HUES48 (cell line): ENCODE data around the gene INTS1.

ENCODE experiments used
- H3K27ac ChIP-seq: one replicate; pipeline ENCODE4 v1.7.0; 2013; ENCODE audit warnings: low read depth, low read length, inconsistent platforms
- H3K27me3 ChIP-seq: 2 replicates; pipeline ENCODE4 v1.6.1; 2013; ENCODE audit warnings: mild to moderate bottlenecking, low read length; ENCODE audit not compliant: control insufficient read depth, insufficient read depth
- H3K36me3 ChIP-seq: 2 replicates; pipeline ENCODE4 v1.6.1; 2013; ENCODE audit warnings: low read length; ENCODE audit not compliant: control insufficient read depth, insufficient read depth
- H3K4me1 ChIP-seq: 2 replicates; pipeline ENCODE4 v1.6.1; 2013; ENCODE audit warnings: mild to moderate bottlenecking, low read length; ENCODE audit not compliant: control insufficient read depth, insufficient read depth
- H3K4me3 ChIP-seq: 2 replicates; pipeline ENCODE4 v1.5.1; 2013; ENCODE audit warnings: mild to moderate bottlenecking, low read depth, low read length
- H3K9ac ChIP-seq: 2 replicates; pipeline ENCODE4 v1.6.1; 2013; ENCODE audit warnings: mild to moderate bottlenecking, low read depth, low read length, moderate library complexity
- H3K9me3 ChIP-seq: 2 replicates; pipeline ENCODE4 v1.6.1; 2013; ENCODE audit warnings: low read length; ENCODE audit not compliant: control insufficient read depth, insufficient read depth

The INTS1 gene

GRCh38 chr7:1434165-1434718, 69.9 kb downstream of the INTS1 start:
- H3K27me3 ChIP-seq, result no peaks in the 10 kb centered on the region
- H3K4me3 ChIP-seq, result no peak overlapping the region
- no peaks in the 10 kb centered on the region for H3K36me3 ChIP-seq
- no peak overlapping the region for H3K9ac ChIP-seq
- no peaks in the 10 kb centered on the region for H3K4me1 ChIP-seq
- no peak overlapping the region for H3K27ac ChIP-seq
- H3K9me3 ChIP-seq, result no peaks in the 10 kb centered on the region

GRCh38 chr7:1433128-1433920, 70.9 kb downstream of the INTS1 start:
- Histone ChIP-seq H3K27ac (no peak overlapping the region), H3K27me3 (no peaks in the 10 kb centered on the region), H3K4me3 (no peak overlapping the region), H3K4me1 (no peaks in the 10 kb centered on the region), H3K9me3 (no peaks in the 10 kb centered on the region), H3K36me3 (no peaks in the 10 kb centered on the region), H3K9ac (no peak overlapping the region)

GRCh38 chr7:1432411-1433082, 71.6 kb downstream of the INTS1 start:
- no peaks in the 10 kb centered on the region for H3K27me3 ChIP-seq
- H3K27ac ChIP-seq, result no peak overlapping the region
- H3K9me3 ChIP-seq, result no peaks in the 10 kb centered on the region
- H3K9ac ChIP-seq, result no peak overlapping the region
- H3K36me3 ChIP-seq, result no peaks in the 10 kb centered on the region
- no peak overlapping the region for H3K4me3 ChIP-seq
- no peaks in the 10 kb centered on the region for H3K4me1 ChIP-seq

- H3K4me3 ChIP-seq, result no peak overlapping the region
These were observed 72.4 kb downstream of the INTS1 start for GRCh38 chr7:1431634-1432380.

GRCh38 chr7:1431226-1431625, 73.0 kb downstream of the INTS1 start:
- no peaks in the 10 kb centered on the region for H3K36me3 ChIP-seq
- no peak overlapping the region for H3K9ac ChIP-seq
- H3K27ac ChIP-seq, result no peak overlapping the region
- H3K4me3 ChIP-seq, result no peak overlapping the region
- no peaks in the 10 kb centered on the region for H3K27me3 ChIP-seq
- no peaks in the 10 kb centered on the region for H3K4me1 ChIP-seq
- H3K9me3 ChIP-seq, result no peaks in the 10 kb centered on the region

More at GRCh38 chr7:1431634-1432380, 72.4 kb downstream of the INTS1 start:
- no peaks in the 10 kb centered on the region for H3K9me3 ChIP-seq
- H3K36me3 ChIP-seq, result no peaks in the 10 kb centered on the region
- no peaks in the 10 kb centered on the region for H3K27me3 ChIP-seq
- H3K4me1 ChIP-seq, result no peaks in the 10 kb centered on the region
- H3K9ac ChIP-seq, result no peak overlapping the region
- H3K27ac ChIP-seq, result no peak overlapping the region

- Histone ChIP-seq H3K4me1 (no peaks in the 10 kb centered on the region), H3K36me3 (no peaks in the 10 kb centered on the region), H3K9me3 (no peaks in the 10 kb centered on the region), H3K27ac (no peak overlapping the region), H3K9ac (no peak overlapping the region), H3K4me3 (no peak overlapping the region), H3K27me3 (no peaks in the 10 kb centered on the region)
These were observed 73.9 kb downstream of the INTS1 start for GRCh38 chr7:1430056-1430845.

- Histone ChIP-seq H3K4me3 (no peak overlapping the region), H3K9ac (no peak overlapping the region), H3K36me3 (no peaks in the 10 kb centered on the region), H3K27ac (no peak overlapping the region), H3K4me1 (no peaks in the 10 kb centered on the region), H3K27me3 (no peaks in the 10 kb centered on the region), H3K9me3 (no peaks in the 10 kb centered on the region)
These were observed 75.2 kb downstream of the INTS1 start for GRCh38 chr7:1428941-1429501.

GRCh38 chr7:1427064-1427657, 77.0 kb downstream of the INTS1 start:
- H3K36me3 ChIP-seq, result no peaks in the 10 kb centered on the region
- no peaks in the 10 kb centered on the region for H3K4me1 ChIP-seq
- no peaks in the 10 kb centered on the region for H3K27me3 ChIP-seq
- H3K27ac ChIP-seq, result no peak overlapping the region
- H3K4me3 ChIP-seq, result no peak overlapping the region
- H3K9me3 ChIP-seq, result no peaks in the 10 kb centered on the region
- no peak overlapping the region for H3K9ac ChIP-seq

- no peaks in the 10 kb centered on the region for H3K27me3 ChIP-seq
- no peaks in the 10 kb centered on the region for H3K36me3 ChIP-seq
- H3K4me3 ChIP-seq, result no peak overlapping the region
- H3K9me3 ChIP-seq, result no peaks in the 10 kb centered on the region
- no peak overlapping the region for H3K9ac ChIP-seq
- H3K27ac ChIP-seq, result no peak overlapping the region
- H3K4me1 ChIP-seq, result no peaks in the 10 kb centered on the region
These were observed 77.7 kb downstream of the INTS1 start for GRCh38 chr7:1426474-1426873.
